HG03108 (cell line): ENCODE results near the gene GNA12.
A peak's percentile ranks its signal among the peaks of the same experiment; 100 is the strongest.

ENCODE experiments used
- ATAC-seq: cut with Tn5 transposase; IDR thresholded peaks from one replicate; pipeline ENCODE4 v1.9.1; 2021; ENCODE audit warnings: moderate library complexity; ENCODE audit not compliant: unreplicated experiment

The GNA12 gene

GRCh38 chr7:2838873-2839578 lies 5.1 kb downstream of the GNA12 start:
- no peak for ATAC-seq

GRCh38 chr7:2838451-2838850 lies 5.7 kb downstream of the GNA12 start:
- ATAC-seq, result no peak

GRCh38 chr7:2837496-2837895 lies 6.6 kb downstream of the GNA12 start:
- no peak for ATAC-seq

- no peak for ATAC-seq
Observed at GRCh38 chr7:2834748-2835441, 9.2 kb downstream of the GNA12 start.

- ATAC-seq, result no peak
Observed at GRCh38 chr7:2833083-2833910, 10.8 kb downstream of the GNA12 start.

- no peak for ATAC-seq
Observed at GRCh38 chr7:2832461-2832860, 11.6 kb downstream of the GNA12 start.

GRCh38 chr7:2830609-2831376 lies 13.3 kb downstream of the GNA12 start:
- ATAC-seq, result no peak

GRCh38 chr7:2829040-2829439 lies 15.1 kb downstream of the GNA12 start:
- ATAC-seq, result no peak

- ATAC-seq, result no peak
Observed at GRCh38 chr7:2826771-2827170, 17.3 kb downstream of the GNA12 start.

GRCh38 chr7:2825559-2826227 lies 18.4 kb downstream of the GNA12 start:
- no peak for ATAC-seq

GRCh38 chr7:2824678-2825461 lies 19.2 kb downstream of the GNA12 start:
- ATAC-seq, result peak; percentile 55

GRCh38 chr7:2824026-2824677 lies 20.0 kb downstream of the GNA12 start:
- no peak for ATAC-seq

GRCh38 chr7:2823130-2823529 lies 21.0 kb downstream of the GNA12 start:
- ATAC-seq, result no peak

GRCh38 chr7:2821842-2822507 lies 22.1 kb downstream of the GNA12 start:
- ATAC-seq, result peak; percentile 46

- ATAC-seq, result no peak
Observed at GRCh38 chr7:2821161-2821841, 22.8 kb downstream of the GNA12 start.

GRCh38 chr7:2820508-2820934 lies 23.6 kb downstream of the GNA12 start:
- no peak for ATAC-seq

- ATAC-seq, result no peak
Observed at GRCh38 chr7:2819954-2820397, 24.1 kb downstream of the GNA12 start.
